GM21447 (cell line): Measurements from ENCODE around the gene EMP3.
"Not testable (repeated sequence)": the region's sequence is repeated elsewhere in the genome, so short reads cannot be mapped to it uniquely, and the experiment has no call there.

Experiments
- ATAC-seq: cut with Tn5 transposase; IDR thresholded peaks from one replicate; pipeline ENCODE4 v1.9.1; 2021; ENCODE audit not compliant: unreplicated experiment

The EMP3 gene

GRCh38 chr19:48325265-48325910 is at the start of gene EMP3:
Gene EMP3 (plus strand): TSS chr19:48325552. CDS start chr19:48326845, 1,293 bp downstream.
- ATAC-seq, result no peak

- no peak for ATAC-seq
Measured at GRCh38 chr19:48279747-48280146, 45.6 kb upstream of the EMP3 start.

GRCh38 chr19:48283908-48284307 is 41.4 kb upstream of the EMP3 start:
- ATAC-seq, result no peak

- ATAC-seq, result no peak
Measured at GRCh38 chr19:48284896-48285295, 40.5 kb upstream of the EMP3 start.

GRCh38 chr19:48287748-48288147 is 37.6 kb upstream of the EMP3 start:
- no peak for ATAC-seq

DNA sequence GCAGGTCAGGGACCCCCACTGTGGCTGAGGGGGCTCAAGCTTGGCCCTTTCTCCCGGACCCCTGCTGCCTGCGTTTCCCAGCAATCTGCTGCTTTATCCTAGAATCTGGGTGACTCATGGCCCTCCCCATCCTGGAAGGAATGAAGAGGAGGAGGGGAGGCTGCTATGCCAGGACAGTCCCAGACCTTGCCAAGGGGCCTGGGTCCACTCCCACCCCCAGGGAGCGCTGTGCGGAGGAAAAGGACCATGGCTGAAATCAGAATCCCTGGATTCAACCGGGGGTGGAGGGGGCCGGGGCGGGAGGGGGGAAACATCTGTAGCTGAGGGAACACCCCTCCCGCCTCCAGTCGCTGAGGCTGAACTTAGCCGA is 35.0 kb upstream of the EMP3 start:
- no peak for ATAC-seq

- ATAC-seq, result no peak
Measured at GRCh38 chr19:48290771-48291488, 34.4 kb upstream of the EMP3 start.

GRCh38 chr19:48291489-48291815 is 33.9 kb upstream of the EMP3 start:
- not testable (repeated sequence) for ATAC-seq

- no peak for ATAC-seq
Measured at GRCh38 chr19:48292798-48293197, 32.6 kb upstream of the EMP3 start.

DNA sequence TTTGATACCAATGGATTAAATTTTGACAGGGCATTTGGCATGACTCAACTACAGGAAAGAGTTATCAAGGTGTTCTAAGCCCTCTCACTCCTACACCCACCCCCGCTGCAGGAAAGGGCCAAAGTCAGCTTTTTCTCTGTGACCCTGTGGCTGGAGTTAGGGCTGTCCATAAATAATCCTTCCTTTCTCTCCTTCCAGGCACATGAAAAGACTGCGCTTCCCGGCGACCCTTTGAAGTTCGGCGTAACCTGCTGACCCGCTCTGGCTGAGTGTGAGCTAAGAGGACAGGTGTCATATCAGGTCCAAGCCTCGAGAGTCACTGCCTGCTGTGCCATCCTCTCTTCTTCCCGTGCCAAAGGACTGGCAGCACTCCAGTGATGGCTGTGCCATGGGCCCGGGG is 29.9 kb upstream of the EMP3 start:
- ATAC-seq, result no peak

GRCh38 chr19:48296963-48297734 is 28.2 kb upstream of the EMP3 start:
- no peak for ATAC-seq

DNA sequence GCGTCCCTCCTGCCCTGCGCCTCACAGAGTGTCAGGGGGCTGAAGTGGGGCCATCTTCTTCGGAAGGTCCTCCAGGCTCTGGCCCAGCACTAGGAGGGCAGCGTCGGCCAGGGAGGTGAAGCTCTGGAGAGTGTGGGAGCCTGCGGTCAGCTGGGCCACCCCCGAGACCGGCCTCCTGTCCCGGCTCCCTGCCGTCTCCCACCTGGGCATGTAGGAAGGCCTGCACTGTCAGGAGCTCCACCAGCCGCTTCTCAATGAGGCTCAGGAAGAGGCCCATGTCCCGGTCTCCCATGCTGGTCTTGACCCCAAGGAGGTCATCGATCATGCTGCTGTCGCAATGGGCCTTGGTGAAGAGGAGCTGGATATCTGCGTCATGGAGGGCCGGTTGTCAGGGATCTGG is 27.4 kb upstream of the EMP3 start:
- ATAC-seq, result no peak

DNA sequence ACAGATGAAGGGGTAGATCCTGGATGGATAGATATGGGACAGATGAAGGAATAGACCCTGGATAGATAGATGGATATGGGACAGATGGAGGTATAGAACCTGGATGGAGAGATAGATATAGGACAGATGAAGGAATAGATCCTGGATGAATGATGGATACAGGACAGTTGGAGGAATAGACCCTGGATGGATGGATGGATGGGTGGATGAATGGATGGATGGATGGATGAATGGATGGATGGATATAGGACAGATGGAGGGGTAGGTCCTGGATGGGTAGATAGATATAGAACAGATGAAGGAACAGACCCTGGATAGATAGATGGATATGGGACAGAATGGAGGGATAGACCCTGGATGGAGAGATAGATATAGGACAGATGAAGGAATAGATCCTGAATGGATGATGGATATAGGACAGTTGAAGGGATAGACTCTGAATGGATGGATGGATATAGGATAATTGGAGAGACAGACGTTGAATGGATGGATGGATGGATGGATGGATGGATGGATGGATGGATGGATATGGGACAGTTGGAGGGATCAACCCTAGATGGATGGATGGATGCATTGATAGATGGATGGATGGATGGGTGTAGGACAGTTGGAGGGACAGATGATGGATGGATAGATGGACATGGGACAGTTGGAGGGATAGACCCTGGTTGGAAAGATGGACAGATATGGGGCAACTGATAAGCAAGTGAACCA is 23.3 kb upstream of the EMP3 start:
- ATAC-seq, result no peak

DNA sequence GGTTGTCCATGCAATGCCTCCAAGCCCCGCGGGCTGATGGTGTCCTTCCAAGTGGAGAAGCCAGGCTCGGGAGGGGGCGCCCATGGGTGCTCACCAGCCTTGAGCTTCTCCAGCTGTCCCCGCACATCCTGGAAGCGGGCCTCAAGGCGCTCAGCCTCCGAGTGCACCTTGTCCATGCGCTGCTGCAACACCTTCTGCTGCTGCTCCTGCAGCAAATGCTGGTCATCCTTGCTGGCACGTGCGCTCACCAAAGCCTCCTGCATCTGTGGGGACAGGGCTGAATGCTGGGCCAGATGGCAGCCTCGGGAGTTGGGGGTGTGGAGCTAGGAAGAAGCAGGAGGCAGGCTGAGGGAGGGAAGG is 22.8 kb upstream of the EMP3 start:
- ATAC-seq, result no peak

DNA sequence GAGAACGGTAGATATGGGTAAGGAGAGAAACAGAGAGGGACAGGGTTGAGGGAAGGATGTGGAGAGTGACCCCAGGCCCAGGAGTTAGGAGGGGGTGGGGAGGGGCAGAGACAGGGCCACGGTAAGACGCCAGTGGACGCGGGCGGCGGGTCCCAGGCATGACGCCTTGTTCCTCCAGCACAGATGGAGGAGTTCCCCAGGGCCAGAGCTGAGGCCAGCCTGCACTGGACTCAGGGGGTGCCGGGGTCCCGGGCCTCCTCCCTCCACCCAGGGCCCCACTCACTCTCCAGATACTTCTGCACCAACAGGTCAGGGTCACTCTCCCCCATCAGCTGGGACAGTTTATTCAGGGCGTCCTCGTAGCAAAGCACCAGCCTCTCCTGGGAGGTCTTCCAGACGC is 22.0 kb upstream of the EMP3 start:
- no peak for ATAC-seq

- no peak for ATAC-seq
Measured at GRCh38 chr19:48303866-48304265, 21.5 kb upstream of the EMP3 start.

DNA sequence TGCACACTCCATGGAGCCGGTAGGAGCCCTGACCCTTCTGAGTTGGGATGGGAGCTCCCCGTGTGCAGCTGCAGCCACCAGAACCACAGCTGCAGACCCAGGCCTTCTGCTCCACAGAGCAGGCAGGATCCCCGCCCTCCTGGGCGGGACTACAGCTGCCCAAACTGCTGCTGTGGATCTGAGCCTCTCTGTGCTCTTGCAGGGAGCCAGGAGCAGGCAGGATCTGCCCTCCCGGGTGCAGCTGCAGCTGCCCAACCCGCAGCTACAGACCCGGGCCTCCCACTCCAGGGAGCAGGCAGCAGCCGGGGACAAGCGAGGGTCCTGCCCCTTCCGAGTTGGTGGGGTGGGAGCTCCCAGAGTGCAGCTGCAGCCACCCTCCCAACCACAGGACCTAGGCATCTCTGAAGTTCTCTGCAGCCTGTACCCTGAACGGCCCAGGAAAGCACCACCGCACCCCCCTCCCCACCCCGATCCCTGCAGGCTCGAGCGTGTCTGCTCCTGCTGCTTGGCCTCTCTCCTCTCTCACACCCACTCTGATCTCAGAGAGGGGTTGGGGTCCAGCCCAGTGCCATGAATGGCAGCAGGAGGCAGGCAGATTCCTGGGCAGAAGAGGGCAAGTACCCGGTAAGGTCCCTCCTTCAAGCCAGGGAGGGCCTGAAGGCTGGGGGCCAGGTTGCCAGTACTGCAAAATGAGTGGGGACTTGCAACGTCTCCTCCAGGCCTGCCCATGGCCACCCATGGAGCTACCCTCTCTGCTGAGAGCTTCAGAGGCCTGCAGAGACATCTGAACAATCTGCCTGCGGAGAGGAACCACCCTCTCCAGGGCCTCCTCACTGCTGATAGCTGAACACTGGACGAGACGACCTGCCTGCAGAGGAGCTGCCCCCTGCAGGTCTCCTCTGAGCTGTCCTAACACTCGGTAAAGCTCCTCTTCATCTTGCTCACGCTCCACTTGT is 16.4 kb upstream of the EMP3 start:
- ATAC-seq, result no peak

- not testable (repeated sequence) for ATAC-seq
Measured at GRCh38 chr19:48309731-48310130, 15.6 kb upstream of the EMP3 start.

GRCh38 chr19:48310227-48310626 is 15.1 kb upstream of the EMP3 start:
- ATAC-seq, result no peak

DNA sequence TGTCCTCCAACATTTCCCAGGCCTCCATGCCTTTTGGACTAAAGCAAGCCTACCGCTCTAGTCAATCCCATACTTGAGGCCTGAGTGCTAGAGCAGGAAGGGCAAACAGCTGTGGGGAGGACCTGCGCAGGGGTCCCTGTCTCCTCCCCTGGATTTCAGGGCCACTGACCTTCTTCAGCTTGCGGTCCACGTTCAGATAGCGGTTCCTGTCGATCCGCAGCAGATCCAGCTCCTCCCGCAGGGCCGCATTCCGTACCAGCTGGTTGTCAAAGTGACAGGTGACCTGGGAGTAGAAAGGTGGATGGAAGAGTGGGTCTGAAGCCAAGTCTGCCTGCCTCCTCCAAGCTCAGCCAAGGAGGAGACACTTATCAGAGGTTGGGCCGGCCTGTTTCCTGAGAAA is 14.0 kb upstream of the EMP3 start:
- ATAC-seq, result no peak

GRCh38 chr19:48315712-48316111 is 9.6 kb upstream of the EMP3 start:
- ATAC-seq, result no peak
